ENCODE results near the gene PCYT1B. TPM values are rescaled to one million over a fixed set of nuclear protein-coding genes. Genes with fewer than 3 reads are reported as not detected.

PCYT1B gene
- total and polyA plus RNA-seq, 9 of the 15 experiments (the other 6 are each of a cell fraction or from before 2014, with no cell fraction given): 0.04 to 0.34 (median 0.07) TPM; not detected in 1

DNA sequence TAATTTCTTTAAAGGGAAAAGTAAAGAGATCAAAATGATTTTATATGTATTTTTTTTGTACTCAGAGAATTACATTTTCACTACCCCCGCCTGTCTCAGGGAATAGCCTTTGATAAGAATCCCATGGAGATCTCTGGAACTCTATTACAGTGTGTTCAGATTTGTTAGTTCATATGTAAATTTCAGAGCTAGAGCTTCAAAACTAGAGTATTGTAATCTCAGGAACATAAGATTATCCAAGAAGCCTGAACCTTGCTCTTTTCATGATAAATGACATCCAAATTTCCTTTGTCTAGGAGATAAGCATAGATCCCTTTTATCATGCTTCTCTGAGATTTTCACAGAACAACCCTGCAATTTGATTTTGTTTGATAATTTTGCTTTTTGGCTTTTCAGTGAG is 99.2 kb downstream of the PCYT1B start (continued):
- TF ChIP-seq, protein P1, sequence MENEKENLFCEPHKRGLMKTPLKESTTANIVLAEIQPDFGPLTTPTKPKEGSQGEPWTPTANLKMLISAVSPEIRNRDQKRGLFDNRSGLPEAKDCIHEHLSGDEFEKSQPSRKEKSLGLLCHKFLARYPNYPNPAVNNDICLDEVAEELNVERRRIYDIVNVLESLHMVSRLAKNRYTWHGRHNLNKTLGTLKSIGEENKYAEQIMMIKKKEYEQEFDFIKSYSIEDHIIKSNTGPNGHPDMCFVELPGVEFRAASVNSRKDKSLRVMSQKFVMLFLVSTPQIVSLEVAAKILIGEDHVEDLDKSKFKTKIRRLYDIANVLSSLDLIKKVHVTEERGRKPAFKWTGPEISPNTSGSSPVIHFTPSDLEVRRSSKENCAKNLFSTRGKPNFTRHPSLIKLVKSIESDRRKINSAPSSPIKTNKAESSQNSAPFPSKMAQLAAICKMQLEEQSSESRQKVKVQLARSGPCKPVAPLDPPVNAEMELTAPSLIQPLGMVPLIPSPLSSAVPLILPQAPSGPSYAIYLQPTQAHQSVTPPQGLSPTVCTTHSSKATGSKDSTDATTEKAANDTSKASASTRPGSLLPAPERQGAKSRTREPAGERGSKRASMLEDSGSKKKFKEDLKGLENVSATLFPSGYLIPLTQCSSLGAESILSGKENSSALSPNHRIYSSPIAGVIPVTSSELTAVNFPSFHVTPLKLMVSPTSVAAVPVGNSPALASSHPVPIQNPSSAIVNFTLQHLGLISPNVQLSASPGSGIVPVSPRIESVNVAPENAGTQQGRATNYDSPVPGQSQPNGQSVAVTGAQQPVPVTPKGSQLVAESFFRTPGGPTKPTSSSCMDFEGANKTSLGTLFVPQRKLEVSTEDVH (IDR thresholded peaks at IDR 0.05; ENCODE audit: low read depth, partially characterized antibody): no peak
- no peak for TF ChIP-seq ZFP30 (CRISPR knock-in tag; IDR thresholded peaks at IDR 0.05; ENCODE audit: borderline replicate concordance)
- no peak for TF ChIP-seq PPARD (CRISPR knock-in tag; IDR thresholded peaks at IDR 0.05)
- no peak for TF ChIP-seq ZSCAN32 (CRISPR knock-in tag; IDR thresholded peaks at IDR 0.05)
- TF ChIP-seq, protein P2, sequence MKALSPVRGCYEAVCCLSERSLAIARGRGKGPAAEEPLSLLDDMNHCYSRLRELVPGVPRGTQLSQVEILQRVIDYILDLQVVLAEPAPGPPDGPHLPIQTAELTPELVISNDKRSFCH (CRISPR knock-in tag; IDR thresholded peaks at IDR 0.05): no peak
- TF ChIP-seq, protein P2 (tag; IDR thresholded peaks at IDR 0.05): no peak
- TF ChIP-seq RBM25 (IDR thresholded peaks at IDR 0.05; ENCODE audit: low read depth, low read length, severe bottlenecking): no peak
- no peak for TF ChIP-seq ETV1 (tag; conservative IDR thresholded peaks at IDR 0.05; ENCODE audit: low read depth)
- no peak for TF ChIP-seq NRF1 (conservative IDR thresholded peaks at IDR 0.05 in 1 of 2, IDR thresholded peaks at IDR 0.05 in 1 of 2)
- TF ChIP-seq, protein P3, sequence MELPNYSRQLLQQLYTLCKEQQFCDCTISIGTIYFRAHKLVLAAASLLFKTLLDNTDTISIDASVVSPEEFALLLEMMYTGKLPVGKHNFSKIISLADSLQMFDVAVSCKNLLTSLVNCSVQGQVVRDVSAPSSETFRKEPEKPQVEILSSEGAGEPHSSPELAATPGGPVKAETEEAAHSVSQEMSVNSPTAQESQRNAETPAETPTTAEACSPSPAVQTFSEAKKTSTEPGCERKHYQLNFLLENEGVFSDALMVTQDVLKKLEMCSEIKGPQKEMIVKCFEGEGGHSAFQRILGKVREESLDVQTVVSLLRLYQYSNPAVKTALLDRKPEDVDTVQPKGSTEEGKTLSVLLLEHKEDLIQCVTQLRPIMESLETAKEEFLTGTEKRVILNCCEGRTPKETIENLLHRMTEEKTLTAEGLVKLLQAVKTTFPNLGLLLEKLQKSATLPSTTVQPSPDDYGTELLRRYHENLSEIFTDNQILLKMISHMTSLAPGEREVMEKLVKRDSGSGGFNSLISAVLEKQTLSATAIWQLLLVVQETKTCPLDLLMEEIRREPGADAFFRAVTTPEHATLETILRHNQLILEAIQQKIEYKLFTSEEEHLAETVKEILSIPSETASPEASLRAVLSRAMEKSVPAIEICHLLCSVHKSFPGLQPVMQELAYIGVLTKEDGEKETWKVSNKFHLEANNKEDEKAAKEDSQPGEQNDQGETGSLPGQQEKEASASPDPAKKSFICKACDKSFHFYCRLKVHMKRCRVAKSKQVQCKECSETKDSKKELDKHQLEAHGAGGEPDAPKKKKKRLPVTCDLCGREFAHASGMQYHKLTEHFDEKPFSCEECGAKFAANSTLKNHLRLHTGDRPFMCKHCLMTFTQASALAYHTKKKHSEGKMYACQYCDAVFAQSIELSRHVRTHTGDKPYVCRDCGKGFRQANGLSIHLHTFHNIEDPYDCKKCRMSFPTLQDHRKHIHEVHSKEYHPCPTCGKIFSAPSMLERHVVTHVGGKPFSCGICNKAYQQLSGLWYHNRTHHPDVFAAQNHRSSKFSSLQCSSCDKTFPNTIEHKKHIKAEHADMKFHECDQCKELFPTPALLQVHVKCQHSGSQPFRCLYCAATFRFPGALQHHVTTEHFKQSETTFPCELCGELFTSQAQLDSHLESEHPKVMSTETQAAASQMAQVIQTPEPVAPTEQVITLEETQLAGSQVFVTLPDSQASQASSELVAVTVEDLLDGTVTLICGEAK (IDR thresholded peaks at IDR 0.05): no peak
- TF ChIP-seq, protein P3 (CRISPR knock-in tag; IDR thresholded peaks at IDR 0.05): no peak
- no peak for TF ChIP-seq BCOR (IDR thresholded peaks at IDR 0.05)

Data from K562 (cell line).